Inflammatory macrophage (primary cell): ENCODE measurements around the gene SLC25A4.
"Not testable (repeated sequence)": the region's sequence is repeated elsewhere in the genome, so short reads cannot be mapped to it uniquely, and the experiment has no call there.

Experiments
- DNase-seq, 2 donors: peaks; one replicate each; pipeline ENCODE4 v3.0.0-alpha.2; 2020 to 2022
- total RNA-seq, 18 experiments: gene quantifications; one replicate each; lab custom pipeline; 2026; ENCODE audit warnings: mixed read lengths in 6 of 18, inconsistent platforms in 2 of 18; lab: John Stamatoyannopoulos, UW

Gene SLC25A4
- total RNA-seq: 0.68 to 4.9 (median 1.8) reads per million in 18 experiments

GRCh38 chr4:185142912-185143600, at the start of gene SLC25A4:
Gene SLC25A4, plus strand, starts transcription at chr4:185143266. Its CDS starts 107 bp downstream, at chr4:185143373.
- DNase-seq: peak; percentile 18 to 61

GRCh38 chr4:185093603-185094002, 49.5 kb upstream of the SLC25A4 start:
- no peak for DNase-seq

- peak; percentile 58 to 64 for DNase-seq
These were observed 46.9 kb upstream of the SLC25A4 start for GRCh38 chr4:185096032-185096653.

- no peak for DNase-seq
These were observed 44.6 kb upstream of the SLC25A4 start for GRCh38 chr4:185098474-185098873.

GRCh38 chr4:185099024-185099682, 43.9 kb upstream of the SLC25A4 start:
- no peak for DNase-seq

GRCh38 chr4:185099940-185100339, 43.1 kb upstream of the SLC25A4 start:
- DNase-seq: no peak

- DNase-seq: no peak
These were observed 42.6 kb upstream of the SLC25A4 start for GRCh38 chr4:185100423-185100822.

- DNase-seq: no peak
These were observed 41.6 kb upstream of the SLC25A4 start for GRCh38 chr4:185101354-185101890.

- no peak for DNase-seq
These were observed 38.3 kb upstream of the SLC25A4 start for GRCh38 chr4:185104733-185105132.

GRCh38 chr4:185106353-185106752, 36.7 kb upstream of the SLC25A4 start:
- no peak for DNase-seq

- DNase-seq: not testable (repeated sequence)
These were observed 35.5 kb upstream of the SLC25A4 start for GRCh38 chr4:185107574-185107973.

GRCh38 chr4:185108185-185108584, 34.9 kb upstream of the SLC25A4 start:
- DNase-seq: no peak

- no peak for DNase-seq
These were observed 34.4 kb upstream of the SLC25A4 start for GRCh38 chr4:185108669-185109068.

- DNase-seq: no peak
These were observed 33.3 kb upstream of the SLC25A4 start for GRCh38 chr4:185109736-185110135.

- DNase-seq: no peak
These were observed 32.7 kb upstream of the SLC25A4 start for GRCh38 chr4:185110375-185110823.

- peak; percentile 13 to 39 for DNase-seq
These were observed 31.0 kb upstream of the SLC25A4 start for GRCh38 chr4:185112104-185112503.

GRCh38 chr4:185113340-185113739, 29.7 kb upstream of the SLC25A4 start:
- DNase-seq: no peak

GRCh38 chr4:185115827-185116232, 27.2 kb upstream of the SLC25A4 start:
- DNase-seq: no peak

- no peak for DNase-seq
These were observed 25.6 kb upstream of the SLC25A4 start for GRCh38 chr4:185117300-185117934.

GRCh38 chr4:185118876-185119275, 24.2 kb upstream of the SLC25A4 start:
- DNase-seq: no peak

- DNase-seq: not testable (repeated sequence)
These were observed 23.6 kb upstream of the SLC25A4 start for GRCh38 chr4:185119467-185119866.

- DNase-seq: no peak
These were observed 23.0 kb upstream of the SLC25A4 start for GRCh38 chr4:185119927-185120630.
